Effector CD8-positive, alpha-beta T cell (primary cell): ENCODE data around the gene HAGH.

Experiments used
- DNase-seq: peaks from one replicate; lab custom pipeline; 2025; lab: John Stamatoyannopoulos, UW

Gene HAGH

GRCh38 chr16:1786242-1787055, 40.2 kb downstream of the HAGH start:
- no peak for DNase-seq

- DNase-seq: no peak
These were observed 40.8 kb downstream of the HAGH start for GRCh38 chr16:1785846-1786170.

DNA sequence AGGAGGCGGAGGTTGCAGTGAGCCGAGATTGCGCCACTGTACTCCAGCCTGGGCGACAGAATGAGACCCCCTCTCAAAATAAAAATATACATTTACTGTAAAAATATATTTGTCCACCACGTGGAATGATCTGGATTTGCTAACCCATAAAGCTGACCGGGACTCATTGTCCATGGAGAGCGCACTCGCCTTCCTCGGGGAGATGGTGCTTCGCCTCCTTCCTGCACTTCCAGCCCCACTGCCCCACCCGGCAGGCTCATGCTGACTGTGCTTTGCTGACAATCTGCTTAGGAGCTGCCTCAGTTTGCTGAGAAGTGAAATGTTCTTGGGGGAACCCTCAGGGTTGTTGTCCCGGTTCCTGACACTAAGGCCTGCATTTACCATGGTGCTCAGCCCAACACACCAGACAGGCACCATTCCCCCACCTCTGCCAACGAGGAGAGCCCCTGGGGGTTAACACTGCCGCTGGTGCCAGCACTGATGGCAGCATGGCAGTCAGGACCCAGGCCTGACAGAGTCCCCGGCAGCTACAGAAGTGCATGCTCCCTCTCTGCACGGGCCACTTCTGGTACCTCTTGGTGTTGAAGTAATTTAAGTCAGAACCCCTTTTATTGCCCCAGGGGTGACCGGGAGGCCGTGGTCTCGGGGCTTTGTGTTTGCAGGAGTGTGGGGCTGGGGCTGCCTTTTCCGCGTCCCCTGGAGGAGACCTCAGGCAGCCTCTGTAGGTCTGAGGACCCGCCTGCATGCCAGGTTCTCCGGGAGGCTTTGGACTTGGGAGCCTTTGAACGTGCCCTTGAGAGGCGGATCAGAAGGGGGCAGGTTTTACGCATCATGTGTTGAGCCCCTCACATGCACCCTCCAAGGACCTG, 41.4 kb downstream of the HAGH start:
- DNase-seq: no peak

DNA sequence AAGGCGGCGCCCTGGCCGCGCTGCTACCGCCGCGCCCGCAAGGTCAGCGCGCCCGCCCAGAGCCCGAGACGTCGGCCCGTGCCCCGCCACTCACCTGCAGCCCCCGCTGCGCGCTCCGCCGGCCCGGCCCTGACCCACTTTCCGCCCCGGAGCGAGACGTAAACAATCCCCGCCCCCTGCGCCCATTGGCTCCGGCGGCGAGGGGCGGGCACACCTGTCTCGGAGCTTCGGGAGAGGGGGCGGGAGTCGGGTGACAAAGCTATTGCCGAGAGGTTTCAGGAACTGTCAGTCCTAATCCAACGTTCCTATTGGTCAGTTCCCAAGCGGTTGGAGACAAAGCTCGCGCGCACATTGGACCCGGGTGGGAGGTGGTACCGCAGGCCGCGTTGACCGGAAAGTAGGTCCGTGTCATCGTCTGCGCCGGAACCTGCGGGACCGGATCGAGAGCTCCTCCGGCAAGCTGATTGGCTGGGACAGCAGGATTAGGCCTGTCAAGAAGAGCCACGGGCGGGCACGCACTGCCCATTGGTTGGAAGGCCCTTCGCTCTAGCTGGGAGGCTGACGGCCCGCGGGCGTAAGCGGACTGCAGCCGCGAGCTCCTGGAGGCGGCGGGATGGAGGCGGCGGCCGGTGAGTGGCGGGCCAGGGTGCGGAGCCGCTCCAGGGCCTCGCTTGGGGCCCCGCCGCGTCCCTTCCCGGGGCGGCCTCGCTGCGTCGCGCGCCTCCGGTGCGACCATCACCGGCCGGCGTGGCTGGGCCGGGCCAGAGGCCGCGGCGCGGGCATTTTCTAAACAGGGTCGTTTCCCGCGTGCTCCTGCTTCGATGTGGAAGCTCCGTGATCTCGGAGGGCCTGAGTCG, 44.0 kb downstream of the HAGH start, which contains the start of the genes NUBP2 and SPSB3:
NUBP2 (plus strand) TSS at position 553 of the 857 bp plus-strand sequence; CDS start at position 614, 61 bp downstream.
SPSB3 (minus strand) TSS at position 164 of the 857 bp plus-strand sequence. CDS start 1,088 bp downstream, outside the sequence.
- DNase-seq: peak; percentile 95

DNA sequence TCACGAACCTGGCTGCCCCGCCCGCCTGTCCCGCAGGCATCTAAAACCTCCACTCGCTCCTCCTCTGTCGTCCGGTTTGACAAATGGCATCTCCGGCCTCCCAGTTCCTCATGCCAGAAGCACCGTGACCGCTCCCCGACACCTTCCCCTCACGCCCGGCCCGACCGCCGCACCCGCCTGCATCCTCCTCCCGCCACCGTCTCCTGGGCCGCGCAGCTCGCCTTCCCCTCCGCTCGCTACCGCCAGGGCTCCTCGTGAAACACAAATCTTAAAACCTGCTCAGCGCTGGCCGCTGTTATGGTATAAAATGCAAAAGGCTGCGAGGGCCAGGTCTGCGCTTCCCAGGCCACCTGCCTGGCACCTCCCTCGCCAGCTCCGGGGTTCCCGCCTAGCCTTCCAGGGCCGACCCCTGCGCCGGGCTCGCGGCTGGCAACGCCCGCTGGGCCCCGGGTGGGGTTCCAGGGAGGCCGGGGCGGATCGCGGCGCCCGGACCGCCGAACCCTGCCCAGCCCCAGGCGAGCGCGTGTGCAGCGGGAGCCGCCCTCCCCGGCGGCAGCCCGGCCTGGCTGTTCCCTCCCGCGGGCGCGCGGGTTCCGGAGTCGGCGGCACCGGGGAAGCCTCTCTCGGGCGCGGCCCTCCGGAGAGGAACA, 44.7 kb downstream of the HAGH start:
- DNase-seq: peak; percentile 25

DNA sequence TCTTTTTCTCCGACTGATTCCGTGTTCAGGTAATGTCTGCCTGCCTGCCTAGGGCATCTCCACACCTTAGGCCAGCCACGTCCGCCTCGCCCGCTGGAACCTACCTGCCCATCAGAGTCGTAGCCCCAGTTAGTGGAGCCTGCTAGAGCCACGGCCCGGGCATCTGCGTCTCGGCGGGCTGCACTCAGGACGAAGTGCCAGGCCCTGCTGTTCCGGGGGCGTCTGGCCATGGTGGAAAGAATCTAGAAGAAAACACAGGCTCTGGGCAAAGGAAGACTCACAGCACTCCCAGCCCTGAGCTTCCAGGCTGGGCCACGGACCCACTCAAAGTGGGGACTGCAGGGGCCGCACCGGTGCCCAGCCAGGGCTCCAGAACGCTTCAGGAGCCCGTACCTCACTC, 45.4 kb downstream of the HAGH start:
- no peak for DNase-seq

DNA sequence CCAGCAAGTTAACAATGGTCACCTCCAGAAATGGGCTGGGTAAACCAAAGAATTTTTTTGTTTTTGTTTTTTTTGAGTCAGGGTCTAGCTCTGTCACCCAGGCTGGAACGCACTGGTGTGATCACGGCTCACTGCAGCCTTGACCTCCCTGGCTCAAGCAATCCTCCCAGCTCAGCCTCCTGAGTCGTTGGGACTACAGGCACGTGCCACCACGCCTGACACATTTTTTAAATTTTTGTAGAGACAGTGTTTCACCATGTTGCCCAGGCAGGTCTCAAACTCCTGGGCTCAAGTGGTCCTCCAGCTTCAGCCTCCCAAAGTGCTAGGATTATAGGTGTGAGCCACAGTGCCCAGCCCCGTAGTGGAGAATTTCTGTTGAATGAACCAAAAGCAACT, 46.0 kb downstream of the HAGH start:
- DNase-seq: no peak

- no peak for DNase-seq
These were observed 46.6 kb downstream of the HAGH start for GRCh38 chr16:1779741-1780676.

DNA sequence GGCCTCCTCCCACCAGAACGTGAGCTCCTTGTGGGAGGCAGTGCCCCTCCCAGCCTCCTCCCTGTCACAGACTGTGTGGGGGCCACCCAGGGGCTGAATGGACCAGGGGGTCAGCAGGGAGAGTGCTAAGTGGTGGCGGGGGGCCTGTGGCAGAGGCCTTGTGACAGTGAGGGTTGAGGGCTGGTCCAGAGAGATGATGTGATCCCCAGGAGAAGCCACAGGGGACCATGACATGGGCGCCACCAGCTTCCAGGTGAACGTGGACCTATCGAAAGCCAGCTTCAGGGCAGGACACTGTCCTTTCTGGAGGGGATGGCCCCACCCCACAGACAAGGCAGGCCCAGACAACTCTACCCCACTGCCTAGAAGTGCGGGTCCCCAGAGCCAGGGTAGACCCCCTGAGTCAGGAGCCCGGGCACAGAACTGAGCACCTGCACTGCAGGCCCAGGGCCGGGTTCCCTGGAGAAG, 47.4 kb downstream of the HAGH start:
- no peak for DNase-seq

DNA sequence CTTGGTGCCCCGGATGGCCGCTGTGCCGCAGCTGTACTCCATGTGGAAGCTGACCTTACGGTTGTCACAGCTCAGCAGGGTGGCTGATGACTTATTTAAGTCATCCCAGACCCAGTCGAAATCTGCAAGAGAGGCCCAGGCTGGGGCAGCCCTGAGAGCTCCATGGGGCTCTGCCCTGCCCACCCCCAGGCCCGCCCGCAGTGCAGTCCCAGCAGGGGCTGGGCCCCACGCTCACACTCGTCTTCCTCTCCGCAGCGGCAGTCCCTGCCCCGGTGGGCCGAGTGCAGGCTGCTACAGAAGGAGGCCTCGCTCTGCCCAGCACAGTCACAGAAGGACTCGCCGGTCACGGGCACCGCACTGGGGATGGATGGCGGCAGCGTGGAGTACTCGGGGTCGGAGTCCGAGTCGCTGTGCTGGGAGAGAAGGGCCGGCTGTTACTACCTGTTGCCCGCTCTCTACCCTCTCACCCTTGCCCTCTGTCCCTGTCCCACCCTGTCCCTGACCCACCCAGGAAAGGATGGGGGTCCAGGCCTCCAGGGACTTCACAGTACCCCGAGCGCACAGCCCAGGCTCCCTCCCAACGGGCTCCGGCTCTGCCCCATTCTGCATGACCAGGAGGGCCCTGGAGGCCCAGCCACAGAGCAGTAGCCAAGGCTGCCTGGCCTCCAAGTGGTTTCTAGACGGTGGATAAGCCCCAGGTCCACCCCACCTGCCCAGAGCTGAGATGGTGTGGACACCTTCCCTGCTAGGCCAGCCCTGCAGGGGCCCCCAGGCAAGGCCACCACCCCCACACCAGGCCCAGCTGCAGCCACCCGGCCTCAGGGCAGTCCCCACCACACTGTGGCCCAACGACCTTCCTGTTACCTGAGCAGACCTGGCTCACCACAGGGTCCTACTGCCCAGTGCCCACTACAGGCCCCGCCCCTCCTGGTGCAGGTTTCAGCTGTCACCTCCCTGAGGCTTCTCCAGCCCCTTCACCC, 48.1 kb downstream of the HAGH start:
- DNase-seq: no peak

DNA sequence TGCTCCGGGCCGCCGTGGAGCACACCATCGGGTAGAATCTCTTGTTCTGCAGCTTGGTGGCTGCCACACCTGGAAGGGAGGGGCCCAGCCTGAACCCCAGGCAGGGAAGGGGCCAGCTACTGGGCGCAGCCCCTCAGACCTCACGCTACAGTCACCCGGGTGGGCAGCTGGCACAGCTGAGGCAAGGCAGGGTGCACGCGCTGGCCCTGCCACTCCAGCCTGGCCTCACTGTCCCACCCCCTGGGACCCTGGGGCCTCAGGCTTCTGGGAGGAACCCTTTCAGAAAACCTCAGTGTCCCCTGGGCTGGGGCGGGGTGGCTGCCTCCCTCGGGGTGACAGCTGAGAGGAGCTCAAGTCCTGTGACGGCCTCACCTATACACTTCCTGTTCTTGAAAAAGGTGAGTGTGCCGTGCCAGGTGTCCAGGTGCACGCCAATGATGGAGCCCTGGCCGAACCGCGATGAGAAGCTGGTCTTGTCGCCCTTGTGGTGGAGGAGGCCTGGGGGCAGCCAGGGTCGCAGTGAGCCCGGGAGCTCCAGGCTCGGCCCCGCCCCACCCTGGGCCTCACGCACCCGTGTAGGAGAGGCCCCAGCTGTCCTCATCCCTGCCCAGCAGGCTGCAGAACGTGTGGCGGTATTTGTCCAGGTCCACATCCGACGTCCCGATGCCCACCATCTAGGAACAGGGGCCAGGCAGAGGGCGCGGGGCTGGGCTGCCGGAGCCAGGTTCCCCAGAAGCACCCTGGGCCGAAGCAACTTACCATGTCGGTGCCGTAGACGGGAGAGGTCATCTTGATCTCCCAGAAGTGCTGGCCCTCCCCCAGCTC, 49.0 kb downstream of the HAGH start:
- no peak for DNase-seq

DNA sequence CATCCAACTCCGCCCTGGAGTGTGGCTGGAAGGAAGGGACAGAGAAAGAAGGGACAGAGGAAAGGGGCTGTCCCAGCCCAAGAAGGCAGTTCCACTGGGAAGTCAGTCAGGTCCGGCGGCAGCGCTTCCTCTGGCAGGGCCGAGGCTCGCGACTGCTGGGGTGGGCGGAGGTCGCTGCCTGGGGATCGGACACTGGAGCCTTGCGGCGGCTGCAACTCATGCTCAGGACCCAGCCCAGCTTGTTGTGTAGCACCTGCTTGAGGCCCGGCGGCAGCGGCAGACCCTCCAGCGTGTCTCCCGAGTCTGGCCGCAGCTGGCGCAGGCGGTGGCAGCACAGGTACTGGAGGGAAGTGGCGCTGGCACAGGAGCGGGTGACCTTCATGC, 49.6 kb downstream of the HAGH start:
- no peak for DNase-seq

DNA sequence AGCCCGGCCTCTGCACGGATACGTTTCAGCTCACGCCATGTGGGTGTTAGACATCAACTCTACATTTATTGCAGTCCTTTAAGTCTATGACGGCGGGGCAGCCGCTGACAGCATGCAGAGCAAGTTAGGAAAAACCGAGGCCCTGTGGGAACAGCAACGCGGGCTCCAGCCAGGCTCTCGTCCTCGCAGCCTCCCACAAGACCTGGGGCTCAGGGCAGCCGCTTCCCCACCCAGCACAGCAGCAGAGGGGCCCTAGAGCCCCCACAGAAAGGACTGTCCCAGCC, 50.0 kb downstream of the HAGH start:
- DNase-seq: no peak

GRCh38 chr16:1775846-1776671, 50.6 kb downstream of the HAGH start:
- DNase-seq: no peak

- DNase-seq: no peak
These were observed 51.4 kb downstream of the HAGH start for GRCh38 chr16:1775006-1775845.

- DNase-seq: no peak
These were observed 52.2 kb downstream of the HAGH start for GRCh38 chr16:1774448-1774780.
